Measurements from ENCODE around the gene TFDP1.

- no peak for TF ChIP-seq CTCF (IDR thresholded peaks at IDR 0.05 in 8 of 11, conservative IDR thresholded peaks at IDR 0.05 in 3 of 11)
- TF ChIP-seq POLR2A (IDR thresholded peaks at IDR 0.05): no peak
Measured at GRCh38 chr13:113604186-113604585, 19.6 kb downstream of the TFDP1 start.

Measured in spleen (tissue), 7 donors.